Neuronal stem cell (in vitro differentiated cells): ENCODE measurements around the gene F7.

Source experiments
- DNase-seq: peaks from one replicate; pipeline ENCODE4 v3.0.0-alpha.2; 2013; ENCODE audit warnings: low spot score
- H2AFZ ChIP-seq: one replicate; pipeline ENCODE4 v1.6.1; 2013; ENCODE audit warnings: mild to moderate bottlenecking, low read length, inconsistent platforms
- H2AK5ac ChIP-seq: 2 replicates; pipeline ENCODE4 v1.6.1; 2013; ENCODE audit warnings: low read depth, mild to moderate bottlenecking, inconsistent platforms, low read length, moderate library complexity, mixed read lengths
- H2BK120ac ChIP-seq: 2 replicates; pipeline ENCODE4 v1.6.1; 2013; ENCODE audit warnings: low read depth, mild to moderate bottlenecking, inconsistent platforms, low read length, moderate library complexity, mixed read lengths
- H2BK12ac ChIP-seq: one replicate; pipeline ENCODE4 v1.6.1; 2013; ENCODE audit warnings: low read length, inconsistent platforms
- H2BK15ac ChIP-seq: 2 replicates; pipeline ENCODE4 v1.6.1; 2013; ENCODE audit warnings: mild to moderate bottlenecking, low read length, inconsistent platforms, mixed read lengths
- H2BK5ac ChIP-seq: one replicate; pipeline ENCODE4 v1.6.1; 2013; ENCODE audit warnings: inconsistent platforms, mild to moderate bottlenecking, low read length, moderate library complexity
- H3K14ac ChIP-seq: one replicate; pipeline ENCODE4 v1.6.1; 2013; ENCODE audit warnings: low read length, inconsistent platforms
- H3K18ac ChIP-seq: 2 replicates; pipeline ENCODE4 v1.6.1; 2013; ENCODE audit warnings: low read length, inconsistent platforms
- H3K23ac ChIP-seq: 2 replicates; pipeline ENCODE4 v1.6.1; 2013; ENCODE audit warnings: low read depth, mild to moderate bottlenecking, mixed read lengths, low read length, inconsistent platforms; ENCODE audit not compliant: poor library complexity
- H3K27ac ChIP-seq: replicated peaks from 3 replicates; pipeline ENCODE4 v1.5.1; 2013; ENCODE audit warnings: low read length, inconsistent platforms
- H3K27me3 ChIP-seq, 3 experiments: 2 replicates each; pipeline ENCODE4 v1.6.1; 2013; ENCODE audit warnings: low read length in 3 of 3, mild to moderate bottlenecking in 2 of 3, inconsistent platforms in 1 of 3, low read depth in 1 of 3, mixed read lengths in 1 of 3, moderate library complexity in 1 of 3; ENCODE audit not compliant: control insufficient read depth in 3 of 3, insufficient read depth in 3 of 3
- H3K36me3 ChIP-seq, 2 donors: replicated peaks in 1 of 2; 2 replicates each; pipeline ENCODE4 v1.6.1; 2013; ENCODE audit warnings: low read length in 2 of 2; ENCODE audit not compliant: control insufficient read depth in 2 of 2, insufficient read depth in 2 of 2
- H3K4ac ChIP-seq: 2 replicates; pipeline ENCODE4 v1.6.1; 2013; ENCODE audit warnings: inconsistent platforms, mild to moderate bottlenecking, low read length, moderate library complexity
- H3K4me1 ChIP-seq, 2 donors: 1 replicate in 1 of 2; 2 replicates in 1 of 2; pipeline ENCODE4 v1.6.1; 2013; ENCODE audit warnings: low read length in 2 of 2, low read depth in 1 of 2; ENCODE audit not compliant: control insufficient read depth in 2 of 2, insufficient read depth in 1 of 2
- H3K4me2 ChIP-seq: one replicate; pipeline ENCODE4 v1.6.1; 2013; ENCODE audit warnings: mild to moderate bottlenecking, low read length, inconsistent platforms; ENCODE audit not compliant: insufficient read depth, poor library complexity, severe bottlenecking
- H3K4me3 ChIP-seq, 2 donors: 2 replicates each; pipeline ENCODE4 v1.5.1; 2013; ENCODE audit warnings: low read length in 2 of 2, mild to moderate bottlenecking in 2 of 2, inconsistent platforms in 1 of 2, moderate library complexity in 1 of 2
- H3K79me1 ChIP-seq: one replicate; pipeline ENCODE4 v1.6.1; 2013; ENCODE audit warnings: low read depth, mild to moderate bottlenecking, inconsistent platforms, low read length, moderate library complexity
- H3K9ac ChIP-seq: one replicate; pipeline ENCODE4 v1.6.1; 2013; ENCODE audit warnings: mild to moderate bottlenecking, low read depth, low read length, inconsistent platforms; ENCODE audit not compliant: poor library complexity
- H3K9me3 ChIP-seq, 2 donors: replicated peaks in 1 of 2; 2 replicates each; pipeline versions ENCODE3 to v1.6.1; 2013; ENCODE audit warnings: low read length in 2 of 2, mild to moderate bottlenecking in 2 of 2, inconsistent platforms in 1 of 2, low read depth in 1 of 2, mixed read lengths in 1 of 2, moderate library complexity in 1 of 2; ENCODE audit not compliant: control insufficient read depth in 2 of 2, insufficient read depth in 1 of 2
- H4K8ac ChIP-seq: one replicate; pipeline ENCODE4 v1.6.1; 2013; ENCODE audit warnings: low read depth, mild to moderate bottlenecking, inconsistent platforms, low read length, moderate library complexity
- H4K91ac ChIP-seq: one replicate; pipeline ENCODE4 v1.6.1; 2013; ENCODE audit warnings: low read length, low read depth, mild to moderate bottlenecking, inconsistent platforms; ENCODE audit not compliant: poor library complexity
- WGBS, 2 donors: extraction: QIAGEN DNeasy Blood & Tissue Kit; methylation state at CpG; one replicate each; pipeline ENCODE4 v1.1.7; 2013; ENCODE audit warnings: missing lambda C conversion rate in 2 of 2, mixed read lengths in 1 of 2; ENCODE audit not compliant: insufficient read length in 2 of 2, insufficient replicate concordance in 1 of 2; ENCODE audit errors: extremely low coverage in 2 of 2; 5-methylcytosine and 5-hydroxymethylcytosine counted together

The F7 gene

GRCh38 chr13:113066142-113066455 is 39.5 kb upstream of the F7 start:
- no peak overlapping the region for H2BK5ac ChIP-seq
- H3K9ac ChIP-seq: no peak overlapping the region
- H3K27ac ChIP-seq: no peak overlapping the region
- no peak overlapping the region for H4K91ac ChIP-seq
- no peak overlapping the region for H4K8ac ChIP-seq
- H2AFZ ChIP-seq: no peak overlapping the region
- no peaks in the 10 kb centered on the region for H3K27me3 ChIP-seq
- H3K18ac ChIP-seq: no peak overlapping the region
- no peaks in the 10 kb centered on the region for H3K9me3 ChIP-seq
- no peak overlapping the region for H3K4me2 ChIP-seq
- DNase-seq: no peak
- peak overlapping the region; percentile 48 for H3K23ac ChIP-seq
- whole genome bisulfite sequencing, 2 donors: no CpG with 5 or more reads among the region's 10 CpGs
- no peak overlapping the region for H2BK12ac ChIP-seq
- H3K4ac ChIP-seq: no peak overlapping the region
- peaks cover 12 to 24% of the 10 kb centered on the region in 2 donors for H3K36me3 ChIP-seq
- no peak overlapping the region for H2BK120ac ChIP-seq
- peaks cover 4 to 7% of the 10 kb centered on the region in 2 donors for H3K4me1 ChIP-seq
- H2BK15ac ChIP-seq: no peak overlapping the region
- no peak overlapping the region for H3K4me3 ChIP-seq
- H3K79me1 ChIP-seq: peaks cover 5% of the 10 kb centered on the region
- H2AK5ac ChIP-seq: no peak overlapping the region
- no peak overlapping the region for H3K14ac ChIP-seq

- DNase-seq: no peak
- Histone ChIP-seq H3K9ac (no peak overlapping the region), H2BK5ac (no peak overlapping the region), H3K14ac (no peak overlapping the region), H3K4me2 (no peak overlapping the region), H3K79me1 (peaks cover 5% of the 10 kb centered on the region), H3K18ac (peak overlapping the region; percentile 13), H2BK120ac (no peak overlapping the region), H3K4ac (no peak overlapping the region), H2AK5ac (no peak overlapping the region), H2AFZ (no peak overlapping the region), H3K4me3 (no peak overlapping the region), H4K8ac (peak overlapping the region; percentile 86), H2BK15ac (no peak overlapping the region), H2BK12ac (no peak overlapping the region), H3K27ac (no peak overlapping the region), H4K91ac (no peak overlapping the region), H3K27me3 (no peaks in the 10 kb centered on the region), H3K4me1 (peaks cover 4 to 7% of the 10 kb centered on the region in 2 donors), H3K9me3 (peaks cover 0 to under 1% of the 10 kb centered on the region in 2 donors), H3K36me3 (peaks cover 14 to 24% of the 10 kb centered on the region in 2 donors), H3K23ac (peak overlapping the region; percentile 73)
- WGBS, 2 donors: no CpG with 5 or more reads among the region's 19 CpGs
Observed at GRCh38 chr13:113066746-113067145, 38.8 kb upstream of the F7 start.

- no peak overlapping the region for H3K4ac ChIP-seq
- no peak overlapping the region for H2BK120ac ChIP-seq
- H3K18ac ChIP-seq: no peak overlapping the region
- H2AK5ac ChIP-seq: no peak overlapping the region
- no peak overlapping the region for H3K4me3 ChIP-seq
- H3K4me1 ChIP-seq: peaks cover 2 to 7% of the 10 kb centered on the region in 2 donors
- H2BK5ac ChIP-seq: no peak overlapping the region
- H3K23ac ChIP-seq: no peak overlapping the region
- peak overlapping the region; percentile 63 for H3K9ac ChIP-seq
- peak overlapping the region; percentile 3 for H4K8ac ChIP-seq
- H3K27ac ChIP-seq: no peak overlapping the region
- H3K14ac ChIP-seq: peak overlapping the region; percentile 21
- DNase-seq: no peak
- H3K27me3 ChIP-seq: no peaks in the 10 kb centered on the region
- peak overlapping the region; percentile 41 for H2BK12ac ChIP-seq
- H4K91ac ChIP-seq: no peak overlapping the region
- H3K4me2 ChIP-seq: no peak overlapping the region
- H3K79me1 ChIP-seq: peaks cover 5% of the 10 kb centered on the region
- no peak overlapping the region for H2BK15ac ChIP-seq
- peaks cover 0 to 5% of the 10 kb centered on the region in 2 donors for H3K9me3 ChIP-seq
- WGBS, 2 donors: no CpG with 5 or more reads among the region's 41 CpGs
- peaks cover 21 to 22% of the 10 kb centered on the region in 2 donors for H3K36me3 ChIP-seq
- no peak overlapping the region for H2AFZ ChIP-seq
Observed at GRCh38 chr13:113069861-113070805, 35.5 kb upstream of the F7 start.

- no peak overlapping the region for H3K23ac ChIP-seq
- no peak overlapping the region for H3K4ac ChIP-seq
- no peak overlapping the region for H3K4me2 ChIP-seq
- no peak overlapping the region for H4K8ac ChIP-seq
- no peak overlapping the region for H2BK5ac ChIP-seq
- H3K18ac ChIP-seq: no peak overlapping the region
- no peak overlapping the region for H3K4me3 ChIP-seq
- peaks cover 0 to 5% of the 10 kb centered on the region in 2 donors for H3K9me3 ChIP-seq
- H2BK12ac ChIP-seq: no peak overlapping the region
- DNase-seq: no peak
- no peak overlapping the region for H2AK5ac ChIP-seq
- no CpG with 5 or more reads among the region's 8 CpGs for WGBS, 2 donors
- H3K4me1 ChIP-seq: peaks cover 2 to 7% of the 10 kb centered on the region in 2 donors
- H2BK120ac ChIP-seq: no peak overlapping the region
- no peak overlapping the region for H4K91ac ChIP-seq
- H3K9ac ChIP-seq: no peak overlapping the region
- no peaks in the 10 kb centered on the region for H3K27me3 ChIP-seq
- H3K36me3 ChIP-seq: peaks cover 21 to 25% of the 10 kb centered on the region in 2 donors
- H2AFZ ChIP-seq: no peak overlapping the region
- H3K14ac ChIP-seq: no peak overlapping the region
- peaks cover 5% of the 10 kb centered on the region for H3K79me1 ChIP-seq
- H3K27ac ChIP-seq: no peak overlapping the region
- no peak overlapping the region for H2BK15ac ChIP-seq
Observed at GRCh38 chr13:113070855-113071254, 34.7 kb upstream of the F7 start.
